ENCODE data around the gene NCAM1. TPM values are rescaled to one million over a fixed set of nuclear protein-coding genes. Genes with fewer than 3 reads are reported as not detected.

The NCAM1 gene
- total RNA-seq, 1 donor from 2014 or later: 3.5 TPM

DNA sequence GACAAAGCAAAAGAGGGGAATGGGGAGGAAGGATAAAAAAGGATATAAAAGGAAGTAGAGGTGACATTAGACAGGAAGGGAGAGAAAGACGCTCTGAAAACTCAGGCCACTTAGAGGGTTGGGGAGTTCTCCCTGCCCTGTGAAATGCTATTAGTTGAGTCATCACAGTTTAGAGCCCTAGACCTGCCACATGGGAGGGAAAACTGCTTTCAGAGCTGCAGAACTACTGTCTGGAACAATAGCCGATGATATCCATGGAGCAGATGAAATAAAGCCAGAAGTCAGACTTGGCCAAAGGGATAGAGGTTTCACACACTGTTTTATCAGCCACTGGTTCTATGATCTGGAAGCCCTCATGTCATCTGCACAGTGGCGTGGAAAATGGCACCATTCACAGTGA lies 157.9 kb downstream of the NCAM1 start:
- Histone ChIP-seq H3K9me3 (no peaks in the 10 kb centered on the region), H3K27ac (no peak overlapping the region), H3K4me3 (no peak overlapping the region), H3K4me1 (no peaks in the 10 kb centered on the region), H3K27me3 (ENCODE audit: low read depth) (no peaks in the 10 kb centered on the region), H3K36me3 (no peaks in the 10 kb centered on the region)
- DNase-seq (no peak), ATAC-seq (no peak)
- TF ChIP-seq, protein P1, sequence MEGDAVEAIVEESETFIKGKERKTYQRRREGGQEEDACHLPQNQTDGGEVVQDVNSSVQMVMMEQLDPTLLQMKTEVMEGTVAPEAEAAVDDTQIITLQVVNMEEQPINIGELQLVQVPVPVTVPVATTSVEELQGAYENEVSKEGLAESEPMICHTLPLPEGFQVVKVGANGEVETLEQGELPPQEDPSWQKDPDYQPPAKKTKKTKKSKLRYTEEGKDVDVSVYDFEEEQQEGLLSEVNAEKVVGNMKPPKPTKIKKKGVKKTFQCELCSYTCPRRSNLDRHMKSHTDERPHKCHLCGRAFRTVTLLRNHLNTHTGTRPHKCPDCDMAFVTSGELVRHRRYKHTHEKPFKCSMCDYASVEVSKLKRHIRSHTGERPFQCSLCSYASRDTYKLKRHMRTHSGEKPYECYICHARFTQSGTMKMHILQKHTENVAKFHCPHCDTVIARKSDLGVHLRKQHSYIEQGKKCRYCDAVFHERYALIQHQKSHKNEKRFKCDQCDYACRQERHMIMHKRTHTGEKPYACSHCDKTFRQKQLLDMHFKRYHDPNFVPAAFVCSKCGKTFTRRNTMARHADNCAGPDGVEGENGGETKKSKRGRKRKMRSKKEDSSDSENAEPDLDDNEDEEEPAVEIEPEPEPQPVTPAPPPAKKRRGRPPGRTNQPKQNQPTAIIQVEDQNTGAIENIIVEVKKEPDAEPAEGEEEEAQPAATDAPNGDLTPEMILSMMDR (IDR thresholded peaks at IDR 0.05): no peak
- intact Hi-C loops (cut with DNase I): no loop called here

DNA sequence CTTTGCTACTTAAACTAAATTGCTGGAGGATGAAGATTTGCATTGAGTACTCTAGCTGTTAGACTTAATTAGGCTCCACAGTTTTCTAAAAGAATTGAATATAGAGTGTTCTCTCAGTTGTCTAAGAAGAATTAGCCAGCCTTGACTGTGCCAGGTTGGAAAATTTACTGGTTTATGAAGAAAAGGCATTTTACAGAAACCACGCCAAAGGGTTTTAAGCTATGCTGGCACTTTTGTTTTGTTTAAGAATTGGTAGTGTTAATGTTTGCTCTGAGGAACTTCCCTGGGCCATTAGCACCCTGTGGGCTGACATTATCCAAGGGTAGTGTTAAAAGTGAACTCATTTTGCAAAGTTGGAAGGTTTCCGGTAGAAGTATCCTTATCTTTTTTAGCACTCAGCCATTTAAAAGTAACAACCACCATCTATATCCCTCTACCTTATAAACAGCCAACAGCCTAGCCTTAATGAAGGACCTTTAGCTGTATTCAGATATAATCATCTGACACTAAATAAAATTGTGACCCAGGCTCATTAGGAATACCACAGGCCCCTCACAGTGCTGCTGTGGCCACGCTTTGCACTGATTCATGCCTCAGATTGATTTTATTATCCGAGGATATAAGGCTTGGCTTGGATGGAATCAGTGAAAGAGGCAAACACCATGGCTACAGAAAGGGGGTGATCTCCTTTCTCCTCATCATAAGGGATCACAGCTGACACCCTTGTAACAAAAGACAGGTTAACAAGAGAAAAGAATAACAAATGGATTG lies 158.9 kb downstream of the NCAM1 start:
- no peaks in the 10 kb centered on the region for H3K9me3 ChIP-seq
- ATAC-seq (no peak), DNase-seq (no peak)
- H3K4me1 ChIP-seq: no peaks in the 10 kb centered on the region
- no peaks in the 10 kb centered on the region for H3K36me3 ChIP-seq
- TF ChIP-seq, protein P1 (IDR thresholded peaks at IDR 0.05): no peak
- no peak overlapping the region for H3K4me3 ChIP-seq
- intact Hi-C loops (cut with DNase I): no loop called here
- H3K27me3 ChIP-seq (ENCODE audit: low read depth): no peaks in the 10 kb centered on the region
- H3K27ac ChIP-seq: no peak overlapping the region

DNA sequence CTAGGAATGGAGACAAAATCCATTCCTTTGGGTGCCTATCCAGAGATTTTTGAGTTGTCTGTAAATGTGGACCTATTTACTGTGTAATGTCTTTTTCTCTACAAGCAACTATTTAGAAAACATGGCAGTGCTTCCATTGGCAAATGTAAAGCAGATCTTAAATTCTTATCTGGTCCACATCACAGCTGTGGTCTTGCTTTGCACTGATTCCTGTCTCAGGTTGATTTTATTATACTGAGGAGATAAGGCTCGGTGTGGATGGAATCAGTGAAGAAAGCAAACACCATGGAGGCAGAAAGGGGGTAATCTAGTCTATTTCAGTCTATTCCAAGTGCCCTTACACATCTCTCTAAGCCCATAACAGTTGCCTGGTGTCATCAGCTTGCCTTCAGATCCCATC lies 160.5 kb downstream of the NCAM1 start:
- no peak overlapping the region for H3K4me3 ChIP-seq
- no peak overlapping the region for H3K27ac ChIP-seq
- intact Hi-C loops (cut with DNase I): no loop called here
- TF ChIP-seq, protein P1 (IDR thresholded peaks at IDR 0.05): no peak
- no peaks in the 10 kb centered on the region for H3K27me3 ChIP-seq (ENCODE audit: low read depth)
- no peak for DNase-seq
- H3K9me3 ChIP-seq: no peaks in the 10 kb centered on the region
- ATAC-seq: no peak
- H3K36me3 ChIP-seq: no peaks in the 10 kb centered on the region
- H3K4me1 ChIP-seq: no peaks in the 10 kb centered on the region

DNA sequence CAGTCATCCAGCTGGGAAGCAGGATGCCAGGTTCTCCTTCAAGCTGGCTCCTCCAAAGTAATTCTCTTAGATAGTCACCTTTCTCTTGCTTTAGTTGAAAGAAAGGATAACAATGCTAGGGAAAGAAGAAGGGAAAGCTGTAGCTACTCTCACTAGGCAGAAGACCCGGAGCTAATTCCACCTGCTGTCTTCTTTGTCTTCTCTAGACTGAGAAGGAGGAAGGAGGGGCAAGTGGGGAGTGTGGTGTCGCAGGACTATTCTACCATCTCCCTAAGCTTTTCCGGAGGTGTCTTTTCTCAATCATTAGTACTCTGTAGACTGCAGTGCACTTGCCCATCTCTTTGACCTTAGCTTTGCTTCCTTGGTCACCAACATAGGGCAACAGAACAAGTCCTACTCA lies 162.8 kb downstream of the NCAM1 start:
- H3K36me3 ChIP-seq: no peaks in the 10 kb centered on the region
- no peaks in the 10 kb centered on the region for H3K4me1 ChIP-seq
- TF ChIP-seq, protein P1 (IDR thresholded peaks at IDR 0.05): no peak
- no peak overlapping the region for H3K27ac ChIP-seq
- no peaks in the 10 kb centered on the region for H3K9me3 ChIP-seq
- intact Hi-C loops (cut with DNase I): no loop called here
- no peaks in the 10 kb centered on the region for H3K27me3 ChIP-seq (ENCODE audit: low read depth)
- DNase-seq (no peak), ATAC-seq (no peak)
- no peak overlapping the region for H3K4me3 ChIP-seq

DNA sequence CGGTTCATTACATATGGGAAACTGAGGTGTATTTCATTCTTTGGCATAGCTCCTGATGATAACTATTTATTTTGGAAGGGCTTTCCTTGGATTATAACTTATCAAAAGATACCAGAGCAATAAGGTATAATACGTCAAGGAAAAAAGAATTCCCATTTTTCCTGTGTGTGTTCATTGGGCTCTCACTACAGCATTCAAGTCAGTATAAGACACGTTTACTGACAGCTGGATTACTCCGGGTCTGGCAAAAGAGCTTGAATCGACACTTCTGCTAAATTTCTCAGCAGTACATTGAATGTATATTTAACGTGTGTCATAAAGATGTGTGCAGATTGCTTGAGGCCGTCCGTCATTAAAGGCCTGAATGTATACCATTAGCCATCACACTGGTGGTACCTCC lies 163.4 kb downstream of the NCAM1 start:
- H3K4me3 ChIP-seq: no peak overlapping the region
- ATAC-seq (no peak), DNase-seq (no peak)
- H3K27me3 ChIP-seq (ENCODE audit: low read depth): no peaks in the 10 kb centered on the region
- no peaks in the 10 kb centered on the region for H3K9me3 ChIP-seq
- H3K36me3 ChIP-seq: no peaks in the 10 kb centered on the region
- intact Hi-C loops (cut with DNase I): no loop called here
- TF ChIP-seq, protein P1 (IDR thresholded peaks at IDR 0.05): no peak
- H3K27ac ChIP-seq: no peak overlapping the region
- H3K4me1 ChIP-seq: no peaks in the 10 kb centered on the region
